HG03175 (cell line): ENCODE results near the gene ABCC4.
A peak's percentile ranks its signal among the peaks of the same experiment; 100 is the strongest.

Experiments
- ATAC-seq: cut with Tn5 transposase; IDR thresholded peaks from one replicate; pipeline ENCODE4 v1.9.1; 2021; ENCODE audit warnings: mild to moderate bottlenecking, moderate library complexity; ENCODE audit not compliant: unreplicated experiment

The ABCC4 gene

GRCh38 chr13:95128045-95128643, 173.1 kb downstream of the ABCC4 start:
- ATAC-seq, result no peak

DNA sequence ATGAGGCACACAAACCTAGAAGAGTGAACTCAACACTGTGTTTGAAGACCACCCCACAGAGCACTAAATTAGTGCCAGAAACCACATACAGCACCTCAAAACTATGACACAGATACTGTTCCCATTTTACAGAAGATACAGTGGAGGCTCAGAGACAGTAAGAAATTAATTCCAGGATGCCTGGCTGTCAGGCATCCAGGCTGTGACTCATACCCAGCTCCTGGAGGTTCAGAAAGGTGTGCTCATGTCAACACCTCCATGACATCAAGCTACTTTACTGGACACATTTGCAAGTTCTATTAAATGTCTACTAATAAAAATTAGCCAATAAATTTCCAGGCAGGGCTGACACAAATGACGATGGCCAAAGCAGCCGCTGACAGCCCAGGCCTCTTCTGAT, 176.3 kb downstream of the ABCC4 start:
- no peak for ATAC-seq

- no peak for ATAC-seq
Observed at GRCh38 chr13:95123726-95124125, 177.5 kb downstream of the ABCC4 start.

DNA sequence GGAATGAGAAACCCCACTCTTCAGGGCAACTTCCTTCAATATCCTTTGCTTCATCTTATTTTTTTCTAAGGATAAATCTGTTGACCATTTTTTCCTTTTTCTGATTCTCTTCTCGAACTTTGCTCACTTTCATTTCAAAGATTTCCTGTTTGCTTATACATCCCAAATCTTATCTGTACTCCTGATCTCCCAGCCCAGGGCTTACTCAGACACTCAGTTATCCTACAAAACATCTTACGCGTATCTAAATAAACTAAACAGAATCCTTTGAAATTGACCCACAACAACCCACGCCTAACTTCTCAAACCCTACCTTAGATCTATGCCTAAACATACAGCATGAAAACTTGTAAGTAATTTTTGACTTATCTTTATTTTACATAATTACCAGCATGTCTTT, 179.2 kb downstream of the ABCC4 start:
- no peak for ATAC-seq

- ATAC-seq, result no peak
Observed at GRCh38 chr13:95121516-95121915, 179.7 kb downstream of the ABCC4 start.

GRCh38 chr13:95120650-95121049, 180.6 kb downstream of the ABCC4 start:
- no peak for ATAC-seq

DNA sequence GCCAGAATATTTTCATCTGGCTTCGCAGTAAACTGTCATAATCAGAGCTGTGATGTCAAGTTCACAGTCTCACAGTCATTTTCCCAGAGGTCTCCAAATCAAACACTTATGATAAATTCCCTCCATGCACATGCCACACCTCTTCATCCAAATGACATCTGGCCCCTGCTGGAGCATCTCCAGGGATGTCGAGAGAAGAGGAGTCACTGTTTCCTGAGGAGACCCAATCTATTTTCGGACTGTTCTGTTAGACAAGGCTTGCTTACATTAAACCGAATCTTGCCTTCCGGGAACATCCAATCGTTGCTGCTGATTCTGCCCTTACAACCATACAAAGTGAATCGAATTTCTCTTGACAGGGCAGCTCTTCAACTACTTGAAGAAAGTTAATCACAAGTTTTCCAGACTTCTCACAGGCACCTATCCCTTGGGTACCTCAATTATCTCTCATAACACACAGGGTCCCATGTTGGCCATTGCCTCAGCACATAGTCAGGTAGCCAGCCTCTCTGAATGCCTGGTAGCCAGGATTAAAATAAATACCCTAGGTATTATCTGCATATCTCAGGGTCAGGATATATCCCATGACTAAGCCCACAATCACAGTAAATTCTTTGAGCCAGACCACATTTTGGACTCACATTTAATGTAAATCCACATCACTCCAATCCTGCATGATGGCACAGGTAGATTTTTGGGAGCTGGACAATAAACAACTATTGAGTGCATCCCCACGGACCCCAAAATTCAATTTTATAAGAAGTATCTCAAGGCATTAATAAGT, 182.5 kb downstream of the ABCC4 start:
- no peak for ATAC-seq

- ATAC-seq, result peak; percentile 48
Observed at GRCh38 chr13:95117092-95117491, 184.2 kb downstream of the ABCC4 start.

DNA sequence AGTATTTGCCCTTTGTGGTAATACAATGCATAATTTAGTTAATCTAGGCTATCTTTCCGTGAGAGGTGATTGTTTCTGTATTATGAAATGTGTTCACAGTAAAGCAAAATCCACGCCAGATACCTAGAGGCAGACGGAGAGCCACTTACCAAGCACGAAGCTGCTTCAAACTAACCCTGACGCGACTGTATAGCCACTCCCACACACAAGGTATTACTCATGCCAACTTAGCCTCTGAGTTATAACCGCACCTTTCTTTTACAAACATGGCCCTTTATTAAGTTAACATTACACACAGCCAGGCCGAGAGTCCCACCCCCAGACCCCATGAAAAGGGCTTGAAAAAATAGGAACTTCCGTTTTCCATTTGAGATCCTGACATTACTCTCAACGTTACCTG, 185.7 kb downstream of the ABCC4 start:
- ATAC-seq, result no peak

DNA sequence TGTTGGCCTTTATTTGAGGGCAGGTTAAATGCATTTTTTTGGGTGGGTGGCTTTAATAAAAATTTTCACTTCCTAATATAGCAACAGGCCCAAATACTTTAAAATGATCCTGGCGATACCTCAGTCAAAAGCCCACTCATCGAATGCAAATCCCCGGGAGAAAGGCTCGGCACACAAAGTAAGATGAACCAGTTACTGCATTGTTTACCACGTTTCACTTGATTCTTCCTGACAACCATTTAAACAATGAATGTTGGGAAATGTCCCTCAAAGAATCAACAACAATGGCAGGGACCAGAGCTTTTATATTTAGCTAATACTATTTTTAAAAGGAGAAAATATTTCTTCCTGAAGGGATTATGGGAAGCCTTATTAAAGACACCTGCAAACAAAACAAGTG, 187.7 kb downstream of the ABCC4 start:
- ATAC-seq, result no peak

GRCh38 chr13:95112883-95113282, 188.4 kb downstream of the ABCC4 start:
- no peak for ATAC-seq

DNA sequence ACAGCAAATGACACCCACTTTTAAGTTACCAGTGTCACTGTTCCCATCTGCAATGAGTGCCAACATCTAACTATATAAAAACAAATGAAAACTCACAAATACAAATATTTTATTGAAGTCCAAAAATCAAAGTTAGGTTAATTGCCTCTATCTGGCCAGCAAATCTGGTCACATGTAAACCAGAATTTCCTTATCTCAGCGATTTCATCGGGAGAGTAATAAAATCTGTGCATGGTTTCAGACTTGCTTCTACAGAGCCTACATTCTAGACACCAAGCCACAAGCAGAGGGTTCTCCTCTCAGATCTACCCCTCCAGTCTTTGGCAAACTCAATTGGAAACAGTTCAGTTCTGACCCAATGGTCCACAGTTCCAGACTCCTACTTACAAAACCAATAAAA, 189.6 kb downstream of the ABCC4 start:
- no peak for ATAC-seq

DNA sequence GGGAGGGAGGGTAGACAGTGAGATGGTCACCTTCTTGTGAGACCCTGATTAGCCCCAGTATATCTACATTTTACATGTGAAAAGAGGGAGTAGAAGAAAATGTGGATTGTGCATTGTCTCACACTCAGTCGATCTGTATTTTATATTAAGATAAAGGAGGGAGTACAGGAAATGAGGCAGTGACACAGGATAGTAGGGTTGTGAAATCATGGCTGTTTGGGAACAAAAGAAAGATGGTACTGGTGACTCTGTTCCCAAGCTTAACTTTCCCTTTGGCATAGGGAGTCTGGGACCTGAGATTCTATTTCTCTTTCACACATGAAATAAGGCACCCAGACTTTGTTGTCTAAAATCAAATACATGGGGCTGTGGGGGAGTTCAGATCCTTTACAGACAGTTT, 194.7 kb downstream of the ABCC4 start:
- no peak for ATAC-seq

GRCh38 chr13:95100525-95101433, 200.5 kb downstream of the ABCC4 start:
- no peak for ATAC-seq

- ATAC-seq, result no peak
Observed at GRCh38 chr13:95099541-95099940, 201.7 kb downstream of the ABCC4 start.

DNA sequence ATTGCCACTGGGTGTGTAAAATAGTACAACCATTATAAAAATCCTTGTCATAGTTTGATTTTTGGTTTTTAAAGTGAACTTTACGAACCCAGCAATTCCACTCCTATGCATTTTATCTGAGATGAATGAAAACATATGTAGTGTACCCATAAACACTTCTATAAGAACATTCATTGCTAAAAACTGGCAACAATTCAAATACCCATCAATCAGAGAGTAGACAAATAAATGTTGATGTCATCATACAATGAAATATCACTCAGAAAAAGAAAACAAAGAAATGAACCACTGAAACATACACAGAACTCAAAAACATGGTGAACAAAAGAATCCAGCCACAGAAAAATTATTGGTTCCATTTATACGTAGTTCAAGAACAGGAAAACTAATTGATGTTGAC, 202.3 kb downstream of the ABCC4 start:
- no peak for ATAC-seq

DNA sequence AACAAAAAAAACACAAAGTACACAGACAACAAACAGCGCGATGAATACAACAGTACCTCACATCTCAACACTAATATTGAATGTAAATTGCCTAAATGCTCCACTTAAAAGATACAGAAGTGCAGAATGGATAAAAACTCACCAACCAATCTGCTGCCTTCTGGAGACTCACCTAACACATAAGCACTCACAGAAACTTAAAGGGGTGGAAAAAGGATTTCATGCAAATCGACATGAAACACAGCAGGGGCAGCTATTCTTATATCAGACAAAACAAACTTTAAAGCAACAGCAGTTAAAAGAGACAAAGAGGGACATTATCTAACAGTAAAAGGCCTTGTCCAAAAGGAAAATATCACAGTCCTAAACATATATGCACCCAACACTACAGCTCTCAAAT, 209.5 kb downstream of the ABCC4 start:
- ATAC-seq, result no peak

- ATAC-seq, result no peak
Observed at GRCh38 chr13:95087746-95088305, 213.4 kb downstream of the ABCC4 start.

GRCh38 chr13:95086761-95087160, 214.5 kb downstream of the ABCC4 start:
- ATAC-seq, result no peak

GRCh38 chr13:95083758-95084157, 217.5 kb downstream of the ABCC4 start:
- ATAC-seq, result no peak

DNA sequence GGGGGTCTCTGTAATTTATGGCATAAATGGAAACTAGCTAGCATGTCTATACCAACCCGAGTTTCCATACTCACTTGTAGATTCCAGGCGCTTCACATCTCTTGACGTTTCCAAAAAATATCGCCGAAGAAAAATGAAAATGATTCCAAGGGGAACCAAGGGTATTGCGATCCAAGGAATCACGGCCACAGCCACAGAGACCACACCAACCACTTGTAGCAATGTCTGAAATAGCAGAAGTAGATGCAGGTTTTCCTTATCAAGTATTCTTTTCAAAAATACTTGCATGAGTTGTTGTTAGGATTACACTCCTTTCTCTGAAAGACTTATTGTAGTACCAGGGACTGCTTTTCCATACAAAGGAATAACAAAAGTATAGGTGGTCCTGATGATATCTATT, 218.2 kb downstream of the ABCC4 start:
- ATAC-seq, result no peak
